Measurements from ENCODE around the gene UQCR11.

Gene UQCR11

DNA sequence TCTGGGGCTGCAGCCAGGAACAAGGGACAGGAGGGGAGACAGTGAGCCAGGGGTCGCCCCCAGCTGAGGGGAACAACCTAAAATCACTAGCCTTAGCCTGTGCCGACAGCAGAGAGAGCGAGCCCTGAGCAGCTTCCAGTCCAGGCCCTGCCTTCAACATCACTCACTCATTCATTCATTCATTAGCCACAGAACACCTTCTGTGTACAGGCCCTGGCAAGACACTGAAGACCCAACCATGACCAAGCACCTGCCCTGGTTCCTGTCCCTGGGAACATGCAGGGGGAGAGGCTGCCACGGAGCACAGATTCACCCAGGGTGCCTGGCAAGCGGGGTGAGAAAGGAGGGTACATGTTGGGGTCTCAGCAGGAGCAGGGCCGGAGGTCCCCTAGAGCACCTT lies 42.0 kb downstream of the UQCR11 start:
- DNase-seq: no peak

DNA sequence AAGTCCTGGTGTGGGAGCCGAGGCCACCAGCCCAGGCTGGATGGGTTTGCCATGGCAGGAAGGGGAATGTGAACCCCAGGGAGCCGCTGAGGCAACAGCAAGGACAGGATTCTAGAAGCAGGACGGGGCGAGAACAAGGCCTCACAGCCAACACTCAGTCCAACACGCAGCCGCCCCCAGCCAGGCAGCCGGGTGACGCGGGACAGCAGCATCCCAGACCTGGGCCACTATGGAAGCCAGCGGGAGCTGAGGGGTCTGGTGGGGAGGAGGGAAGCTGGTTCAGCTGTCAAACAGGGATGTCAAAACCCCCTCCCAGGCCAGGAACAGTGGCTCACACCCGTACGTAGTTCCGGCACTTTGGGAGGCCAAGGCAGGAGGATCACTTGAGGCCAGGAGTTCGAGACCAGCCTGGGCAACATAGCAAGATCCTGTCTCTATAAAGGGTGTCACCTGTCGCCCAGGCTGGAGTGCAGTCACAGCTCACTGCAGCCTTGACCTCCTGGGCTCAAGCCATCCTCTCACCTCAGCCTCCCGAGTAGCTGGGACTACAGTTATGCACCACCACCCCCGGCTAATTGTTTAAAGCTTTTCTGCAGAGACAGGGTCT lies 43.9 kb downstream of the UQCR11 start:
- DNase-seq: no peak

DNA sequence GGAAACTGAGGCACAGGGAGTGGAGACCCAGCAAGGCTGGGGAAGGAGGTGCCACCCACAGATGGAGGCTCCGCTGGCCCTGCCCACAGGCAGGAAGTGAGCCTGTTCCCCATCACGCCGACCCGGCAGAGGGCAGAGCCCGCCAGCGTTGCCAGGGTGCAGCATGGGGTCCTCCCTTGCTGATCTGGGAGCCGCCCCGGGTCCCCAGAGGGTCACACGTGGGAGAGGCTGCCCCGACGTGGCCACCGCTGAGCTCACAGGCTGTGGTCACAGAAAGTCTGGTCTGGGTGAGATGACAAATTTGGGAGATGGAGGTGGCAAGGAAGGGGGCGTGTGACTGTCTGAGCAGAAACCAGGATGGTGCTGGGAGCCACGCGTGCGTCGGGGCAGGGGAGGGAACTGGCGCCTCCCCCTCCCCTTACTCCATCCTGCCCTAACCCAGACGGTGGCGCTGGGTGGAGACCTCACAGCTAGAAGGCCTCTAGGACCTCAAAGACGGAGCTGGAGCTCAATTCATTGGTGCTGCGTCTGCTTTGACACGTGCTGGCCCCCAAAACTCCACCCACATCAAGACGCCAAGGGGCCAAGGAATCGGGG lies 44.9 kb downstream of the UQCR11 start:
- DNase-seq: peak; percentile 44

DNA sequence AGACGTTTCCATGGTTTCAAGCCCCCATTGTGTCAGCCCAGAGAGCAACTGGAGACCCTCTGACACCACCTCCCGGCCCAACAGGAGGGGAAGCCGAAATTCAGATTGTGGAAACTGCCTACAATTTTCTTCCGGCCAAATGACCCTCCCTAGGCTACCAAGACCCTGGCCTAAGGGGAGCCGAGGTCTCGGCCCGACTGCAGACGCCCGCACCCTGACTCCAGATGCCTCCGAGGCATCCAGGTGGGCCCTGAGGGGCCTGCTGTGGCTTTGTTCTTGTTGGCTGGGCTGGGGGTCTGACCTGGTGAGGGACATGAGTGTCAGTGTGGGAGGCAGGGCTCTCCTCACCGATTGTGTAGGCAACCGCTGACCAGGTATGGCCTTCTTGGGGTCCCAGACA lies 46.7 kb downstream of the UQCR11 start:
- no peak for DNase-seq

DNA sequence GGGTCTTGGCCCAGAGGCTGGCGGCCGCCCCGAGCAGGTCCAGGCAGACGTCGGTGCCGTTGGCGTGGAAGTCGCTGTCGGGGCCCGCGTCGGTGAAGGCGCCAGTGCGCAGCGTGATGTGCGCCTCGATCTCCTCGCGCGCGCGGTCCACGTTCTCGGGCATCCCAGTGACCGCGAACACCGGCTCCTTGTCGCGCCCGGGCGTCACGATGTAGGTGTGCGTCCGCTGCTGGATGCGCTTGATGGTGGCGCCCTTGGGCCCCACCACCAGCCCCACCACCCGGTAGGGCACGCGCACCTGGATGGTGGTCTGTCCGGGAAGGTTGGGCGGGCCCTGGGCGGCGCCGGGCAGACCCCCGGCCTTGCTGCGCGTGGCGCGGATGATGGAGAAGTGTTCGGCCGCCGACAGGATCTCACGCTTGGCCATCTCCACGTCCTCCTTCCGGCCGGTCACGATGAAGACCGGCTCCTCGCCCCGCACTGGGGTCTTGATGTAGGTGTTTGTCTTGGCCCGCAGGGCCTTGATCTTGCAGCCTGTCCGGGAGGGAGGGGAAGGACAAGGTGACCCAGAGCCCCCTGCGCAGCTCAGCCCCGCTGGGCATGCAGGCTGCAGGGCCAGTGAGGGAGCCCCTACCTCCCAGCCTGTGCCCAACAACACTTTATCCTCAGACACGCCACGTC lies 48.7 kb downstream of the UQCR11 start:
- DNase-seq: no peak

DNA sequence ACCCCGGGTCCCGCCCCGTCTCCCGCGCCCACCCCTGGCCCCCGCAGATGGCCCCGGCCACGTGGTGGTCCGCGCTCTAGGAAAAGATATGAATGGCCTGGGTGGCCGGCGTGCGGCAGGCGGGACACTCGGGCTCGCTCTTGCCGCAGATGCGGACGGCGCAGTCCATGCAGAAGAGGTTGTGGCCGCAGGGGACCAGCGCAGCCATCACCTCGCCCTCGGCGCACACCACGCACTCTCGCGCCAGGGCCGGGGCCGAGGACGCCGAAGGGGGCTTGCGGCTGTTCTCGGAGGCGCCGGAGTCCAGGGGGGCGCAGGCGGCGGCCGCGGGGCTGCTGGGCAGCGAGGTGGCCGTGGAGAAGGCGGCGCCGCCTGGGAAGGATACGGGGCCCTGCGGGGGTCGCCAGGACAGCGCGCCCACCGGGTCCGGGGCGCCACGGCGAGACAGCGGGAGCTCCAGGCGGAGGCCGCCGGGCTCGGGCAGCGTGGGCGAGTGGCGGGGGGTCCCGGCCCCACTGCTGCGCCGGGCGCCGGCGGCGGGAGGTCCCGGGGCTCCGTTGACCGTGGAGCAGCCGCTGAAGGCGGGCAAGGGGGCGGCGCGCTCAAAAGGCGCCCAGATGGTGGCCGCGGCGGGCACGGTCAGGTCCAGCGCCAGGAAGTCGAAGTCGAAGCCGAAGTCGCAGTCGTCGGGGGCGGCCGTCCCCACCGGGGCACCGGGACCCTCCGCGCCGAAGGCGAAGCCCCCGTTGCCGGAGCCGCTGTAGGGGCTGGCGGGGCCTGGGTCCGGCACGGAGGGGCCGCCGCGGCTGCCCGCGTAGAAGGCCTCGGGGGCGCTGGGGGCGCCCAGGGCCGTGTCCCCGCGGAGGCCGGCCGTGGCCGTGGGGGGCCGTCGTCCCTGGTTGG lies 49.5 kb downstream of the UQCR11 start:
- DNase-seq: no peak

DNA sequence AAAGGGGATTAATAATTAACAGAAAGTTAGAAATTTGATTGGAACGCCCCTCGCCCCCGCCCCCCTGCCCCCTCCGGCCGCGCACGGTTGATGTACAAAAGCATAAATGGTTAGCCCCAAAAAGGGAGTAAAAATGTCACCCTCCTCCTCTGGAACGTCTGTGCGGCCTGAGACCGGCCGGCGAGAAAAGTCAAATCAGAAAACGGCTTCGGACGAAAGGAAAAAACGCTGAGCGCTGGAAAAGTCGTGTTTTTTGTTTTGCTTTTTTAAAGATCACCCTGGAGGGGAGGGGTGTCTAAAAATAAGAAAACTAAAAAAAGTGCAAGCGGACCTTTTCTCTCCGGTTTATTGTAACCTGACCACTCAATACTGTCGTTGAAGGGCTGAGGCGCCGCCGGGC lies 50.3 kb downstream of the UQCR11 start:
- DNase-seq: no peak

DNA sequence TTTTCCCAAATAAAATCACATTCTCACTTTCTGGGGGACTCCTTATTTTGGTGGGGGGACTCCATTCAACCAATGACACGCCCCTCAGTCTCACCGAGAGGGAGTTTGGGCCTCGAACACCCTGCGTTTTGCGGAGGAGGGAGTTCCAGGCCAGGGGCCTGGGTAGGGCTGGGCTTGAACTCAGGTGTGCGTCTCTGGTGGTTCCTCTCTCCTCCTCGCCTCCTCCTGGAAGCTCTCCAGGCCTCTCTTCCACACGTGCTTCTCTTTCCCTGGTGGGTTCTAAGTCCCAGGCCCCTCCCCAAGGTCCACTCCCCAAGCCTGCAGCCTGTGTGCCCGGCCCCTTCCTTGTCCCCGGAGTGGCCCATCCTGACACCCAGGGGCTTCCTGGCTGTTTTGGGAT lies 51.8 kb downstream of the UQCR11 start:
- no peak for DNase-seq

DNA sequence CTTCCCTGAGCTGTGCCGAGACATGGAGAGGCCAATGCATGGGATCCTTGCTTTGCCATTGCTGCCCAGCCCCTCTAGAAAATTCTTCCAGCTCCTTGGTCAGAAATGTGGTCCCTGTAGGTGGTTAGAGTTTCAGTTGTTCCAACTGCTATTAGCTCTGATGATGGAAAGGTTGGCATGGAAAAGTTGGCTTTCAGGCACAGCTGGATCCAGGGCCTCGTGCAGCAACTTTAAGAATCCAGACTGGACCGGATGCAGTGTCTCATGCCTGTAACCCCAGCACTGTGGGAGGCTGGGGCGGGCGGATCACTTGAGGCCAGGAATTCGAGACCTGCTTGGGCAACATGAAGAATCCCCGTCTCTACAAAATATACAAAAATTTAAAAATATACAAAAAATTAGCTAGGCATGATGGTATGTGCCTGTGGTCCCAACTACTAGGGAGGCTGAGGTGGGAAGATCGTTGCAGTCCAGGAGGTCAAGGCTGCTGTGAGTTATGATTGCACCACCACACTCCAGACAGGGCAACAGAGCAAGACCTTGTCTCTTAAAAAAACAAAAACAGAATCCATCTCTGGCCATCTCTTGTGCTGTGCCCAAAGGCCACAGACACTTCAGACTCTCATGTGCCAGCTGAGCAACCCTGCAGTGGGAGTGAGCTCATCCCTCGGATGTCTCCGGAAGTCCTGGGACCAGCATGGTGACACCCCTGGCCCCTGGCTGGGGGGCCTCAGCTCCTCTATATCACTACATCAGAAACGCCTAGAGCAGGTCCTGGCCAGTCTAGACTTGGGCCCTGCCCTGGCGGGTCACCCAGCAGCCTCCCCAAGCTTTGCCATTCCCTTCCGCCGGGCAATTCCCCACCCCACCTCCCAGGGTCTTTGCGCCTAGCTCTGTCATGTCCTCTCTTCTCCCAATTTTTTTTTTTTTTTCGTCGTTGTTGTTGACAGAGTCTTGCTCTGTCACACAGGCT lies 53.9 kb downstream of the UQCR11 start:
- DNase-seq: no peak

DNA sequence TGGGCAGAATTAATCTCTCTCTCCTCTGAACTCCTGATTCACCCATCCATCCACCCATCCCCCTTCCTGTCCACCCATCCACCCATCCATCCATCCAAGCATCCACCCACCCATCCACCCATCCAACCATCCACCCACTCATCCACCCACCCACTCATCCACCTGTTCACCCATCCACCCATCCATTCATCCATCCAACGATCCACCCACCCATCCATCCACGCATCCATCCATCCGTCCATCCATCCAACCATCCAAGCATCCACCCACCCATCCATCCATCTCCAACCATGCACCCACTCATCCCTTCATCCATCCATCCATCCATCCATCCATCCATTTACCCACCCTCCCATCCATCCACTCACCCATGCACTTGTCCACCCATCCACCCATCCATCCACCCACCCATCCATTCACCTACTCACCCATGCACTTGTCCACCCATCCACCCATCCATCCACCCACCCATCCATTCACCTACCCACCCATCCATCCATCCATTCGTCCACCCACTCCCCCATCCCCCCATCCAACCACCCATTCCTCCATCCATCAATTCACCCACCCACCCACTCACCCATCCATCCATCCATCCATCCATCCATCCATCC lies 55.8 kb downstream of the UQCR11 start:
- DNase-seq: no peak

Data from MV-4-11 (cell line).